Immature natural killer cell (primary cell): Measurements from ENCODE around the gene AHNAK2. TPM values are rescaled to one million over a fixed set of nuclear protein-coding genes. Genes with fewer than 3 reads are reported as not detected.
A peak's percentile ranks its signal among the peaks of the same experiment; 100 is the strongest.

ENCODE experiments used
- DNase-seq, 3 donors: peaks; one replicate each; pipeline ENCODE4 v3.0.0; 2022; ENCODE audit warnings: mixed read lengths in 1 of 3
- H3K27ac Mint-ChIP-seq, 6 donors: one replicate each; pipeline ENCODE4 v1.8.0; 2020; ENCODE audit warnings: mixed read lengths in 6 of 6, mild to moderate bottlenecking in 5 of 6, inconsistent platforms in 4 of 6, moderate library complexity in 3 of 6
- H3K27me3 Mint-ChIP-seq, 3 donors: one replicate each; pipeline ENCODE4 v1.8.0; 2020 to 2021; ENCODE audit warnings: low read depth in 3 of 3, mild to moderate bottlenecking in 3 of 3, mixed read lengths in 3 of 3, moderate library complexity in 3 of 3, inconsistent platforms in 1 of 3
- H3K36me3 Mint-ChIP-seq, 3 donors: one replicate each; pipeline ENCODE4 v1.8.0; 2020; ENCODE audit warnings: mixed read lengths in 3 of 3, inconsistent platforms in 2 of 3, mild to moderate bottlenecking in 2 of 3
- H3K4me1 Mint-ChIP-seq, 2 donors: one replicate each; pipeline ENCODE4 v1.8.0; 2020; ENCODE audit warnings: inconsistent platforms in 2 of 2, mild to moderate bottlenecking in 2 of 2, mixed read lengths in 2 of 2, moderate library complexity in 1 of 2
- H3K4me3 Mint-ChIP-seq, 5 donors: one replicate each; pipeline ENCODE4 v1.8.0; 2020; ENCODE audit warnings: mild to moderate bottlenecking in 5 of 5, mixed read lengths in 5 of 5, inconsistent platforms in 3 of 5, moderate library complexity in 3 of 5
- H3K9me3 Mint-ChIP-seq, 6 donors: one replicate each; pipeline ENCODE4 v1.8.0; 2020; ENCODE audit warnings: mild to moderate bottlenecking in 6 of 6, mixed read lengths in 6 of 6, inconsistent platforms in 4 of 6, moderate library complexity in 3 of 6
- polyA plus RNA-seq, 3 donors: library from polyadenylated mRNA; unstranded; fragments of 300-500 nt; fragmentation: Illumina TruSeq; gene quantifications; one replicate each; pipeline ENCODE4 v1.2.3, GENCODE V29; 2021

The AHNAK2 gene
- polyA plus RNA-seq, 3 donors from 2014 or later = not detected

DNA sequence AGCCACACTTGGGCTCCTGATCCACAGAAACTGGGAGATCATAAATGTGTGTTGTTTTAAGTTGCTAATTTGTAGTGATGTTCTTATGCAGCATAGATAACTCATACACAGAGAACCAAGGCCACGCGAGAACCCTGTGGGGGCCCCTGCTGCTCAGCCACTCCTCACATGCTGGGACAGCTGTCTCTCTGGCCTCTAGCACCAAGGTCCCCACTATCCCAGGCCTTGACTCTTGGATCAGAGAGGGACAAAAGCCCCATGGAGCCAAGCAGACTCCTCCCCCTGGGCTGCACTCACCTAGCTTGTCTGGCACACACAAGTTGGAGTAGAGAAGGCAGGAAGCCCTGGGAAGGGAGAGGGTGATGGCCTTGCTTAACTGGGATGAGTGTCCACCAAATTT, 42.2 kb downstream of the AHNAK2 start:
- no peaks in the 10 kb centered on the region for H3K36me3 Mint-ChIP-seq
- H3K27me3 Mint-ChIP-seq = peaks cover 1 to 6% (median 4%) of the 10 kb centered on the region in 3 donors
- no peak overlapping the region for H3K27ac Mint-ChIP-seq
- no peaks in the 10 kb centered on the region for H3K9me3 Mint-ChIP-seq
- H3K4me1 Mint-ChIP-seq = peaks cover 5 to 10% of the 10 kb centered on the region in 2 donors
- H3K4me3 Mint-ChIP-seq = no peak overlapping the region
- no peak for DNase-seq

DNA sequence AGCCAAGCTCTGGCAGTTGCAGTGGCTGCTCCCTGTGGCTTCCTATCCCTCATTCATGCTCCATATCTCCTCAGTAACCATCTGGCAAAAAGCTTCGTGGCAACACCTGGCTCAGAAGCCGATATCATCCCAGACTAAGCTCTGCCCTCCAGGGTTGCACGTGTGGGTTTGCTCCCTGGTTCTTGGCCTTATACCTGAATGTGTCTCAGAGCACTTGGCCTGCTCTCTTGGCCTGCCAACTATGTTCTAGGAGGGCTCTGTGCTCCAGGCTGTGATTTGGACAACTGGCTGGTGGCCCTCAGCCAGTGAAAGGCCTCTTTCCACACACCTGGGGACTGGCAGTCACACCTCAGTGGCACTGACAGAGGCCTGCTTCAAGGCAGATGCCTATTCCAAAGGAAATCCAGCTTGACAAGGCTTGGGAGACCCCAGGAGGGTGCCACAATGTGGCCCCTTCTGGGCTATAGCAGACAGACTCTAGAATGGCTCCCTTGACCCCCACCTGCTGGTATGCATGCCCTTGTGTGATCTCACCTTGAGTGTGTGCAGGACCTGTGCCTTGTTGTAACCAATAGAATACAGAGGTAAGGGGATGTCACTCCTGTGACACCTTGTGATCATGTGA, 43.0 kb downstream of the AHNAK2 start:
- H3K27me3 Mint-ChIP-seq = peaks cover 1 to 4% (median 3%) of the 10 kb centered on the region in 3 donors
- H3K27ac Mint-ChIP-seq = peak overlapping the region in 1 of 6 donors; percentile 53
- peaks cover 5 to 10% of the 10 kb centered on the region in 2 donors for H3K4me1 Mint-ChIP-seq
- H3K36me3 Mint-ChIP-seq = no peaks in the 10 kb centered on the region
- H3K4me3 Mint-ChIP-seq = peak overlapping the region in 3 of 5 donors; percentile 23 to 78 (median 35)
- no peak for DNase-seq
- H3K9me3 Mint-ChIP-seq = no peaks in the 10 kb centered on the region

DNA sequence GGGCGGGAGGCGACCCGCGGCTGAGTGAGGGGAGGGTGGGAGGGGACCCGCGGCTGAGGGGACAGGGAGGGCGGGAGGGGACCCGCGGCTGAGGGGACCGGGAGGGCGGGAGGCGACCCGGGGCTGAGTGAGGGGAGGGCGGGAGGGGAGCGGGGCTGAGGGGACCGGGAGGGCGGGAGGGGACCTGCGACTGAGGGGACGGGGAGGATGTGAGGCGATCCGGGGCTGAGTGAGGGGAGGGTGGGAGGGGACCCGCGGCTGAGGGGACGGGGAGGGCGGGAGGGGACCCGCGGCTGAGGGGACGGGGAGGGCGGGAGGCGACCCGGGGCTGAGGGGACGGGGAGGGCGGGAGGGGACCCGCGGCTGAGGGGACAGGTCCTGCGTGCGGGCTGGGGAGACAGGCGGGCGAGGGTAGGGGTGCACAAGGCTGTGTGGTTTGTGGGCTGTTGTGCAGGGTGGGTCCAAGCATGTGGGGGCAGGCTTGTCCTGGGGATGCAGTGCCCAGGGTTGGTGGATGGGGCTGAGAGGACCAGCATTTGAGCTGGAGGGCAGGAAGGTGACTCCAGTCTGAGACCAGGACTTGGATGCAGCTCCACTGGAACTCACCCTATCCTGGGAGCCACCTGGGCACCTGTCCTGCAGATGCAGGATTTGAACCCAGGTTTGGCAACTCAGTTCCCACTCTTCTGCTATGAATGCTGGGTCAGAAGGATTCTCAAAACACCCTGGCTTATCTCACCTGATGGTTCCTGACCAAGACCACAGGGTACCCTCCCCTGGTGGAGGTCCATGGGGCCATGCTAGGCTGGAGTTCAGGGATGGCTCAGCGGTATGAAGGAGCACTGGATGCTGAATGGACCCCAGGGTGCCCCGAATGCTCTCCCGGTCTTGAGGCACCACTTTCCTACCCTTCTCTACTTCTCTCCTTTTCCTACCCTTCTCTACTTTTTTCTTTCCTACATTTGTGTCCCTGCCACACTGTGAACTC, 44.1 kb downstream of the AHNAK2 start:
- H3K36me3 Mint-ChIP-seq = no peaks in the 10 kb centered on the region
- peak overlapping the region in 4 of 6 donors; percentile 0 to 53 (median 30) for H3K27ac Mint-ChIP-seq
- H3K27me3 Mint-ChIP-seq = peaks cover 1 to 4% (median 3%) of the 10 kb centered on the region in 3 donors
- H3K4me1 Mint-ChIP-seq = peaks cover 5 to 10% of the 10 kb centered on the region in 2 donors
- no peak for DNase-seq
- H3K9me3 Mint-ChIP-seq = no peaks in the 10 kb centered on the region
- H3K4me3 Mint-ChIP-seq = peak overlapping the region; percentile 34 to 82 (median 78)

DNA sequence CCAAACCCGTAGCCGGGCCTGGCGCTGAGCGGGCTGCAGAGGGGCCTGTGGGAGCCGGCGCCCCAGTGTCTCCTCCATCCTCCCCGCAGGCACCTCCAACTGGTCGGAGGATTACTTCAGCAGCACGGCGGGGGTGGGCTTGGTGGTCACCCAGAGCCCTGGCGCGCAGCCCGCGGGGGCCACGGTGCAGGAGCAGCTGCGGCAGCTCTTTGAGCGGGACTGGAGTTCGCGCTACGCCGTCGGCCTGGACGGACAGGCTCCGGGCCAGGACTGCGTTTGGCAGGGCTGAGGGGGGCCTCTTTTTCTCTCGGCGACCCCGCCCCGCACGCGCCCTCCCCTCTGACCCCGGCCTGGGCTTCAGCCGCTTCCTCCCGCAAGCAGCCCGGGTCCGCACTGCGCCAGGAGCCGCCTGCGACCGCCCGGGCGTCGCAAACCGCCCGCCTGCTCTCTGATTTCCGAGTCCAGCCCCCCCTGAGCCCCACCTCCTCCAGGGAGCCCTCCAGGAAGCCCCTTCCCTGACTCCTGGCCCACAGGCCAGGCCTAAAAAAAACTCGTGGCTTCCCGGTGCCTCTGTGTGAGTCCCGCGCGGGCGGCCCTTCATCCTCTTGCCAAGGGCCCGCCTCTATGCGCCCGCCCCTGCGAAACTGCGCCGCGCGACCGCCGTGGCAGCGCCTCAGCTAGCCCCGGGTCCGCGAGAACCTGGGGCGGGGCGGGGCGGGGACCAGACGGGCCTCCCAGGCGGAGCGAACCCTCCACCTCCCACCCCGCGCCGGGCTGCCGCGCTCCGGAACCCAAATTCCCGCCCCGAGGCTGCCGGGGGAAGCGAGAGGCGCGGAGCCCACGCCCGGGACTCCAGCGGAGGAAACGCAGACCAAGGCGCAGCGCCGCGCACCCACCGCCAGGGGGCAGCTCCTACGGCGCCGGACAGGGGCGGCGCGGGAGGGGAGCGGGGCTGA, 45.2 kb downstream of the AHNAK2 start:
- Mint-ChIP-seq H3K4me1 (peaks cover 5 to 10% of the 10 kb centered on the region in 2 donors), H3K27me3 (peaks cover 1 to 4% (median 3%) of the 10 kb centered on the region in 3 donors), H3K27ac (no peak overlapping the region), H3K9me3 (no peaks in the 10 kb centered on the region), H3K36me3 (no peaks in the 10 kb centered on the region), H3K4me3 (peak overlapping the region; percentile 48 to 66 (median 57))
- DNase-seq = peak; percentile 72 to 76 (median 76)

DNA sequence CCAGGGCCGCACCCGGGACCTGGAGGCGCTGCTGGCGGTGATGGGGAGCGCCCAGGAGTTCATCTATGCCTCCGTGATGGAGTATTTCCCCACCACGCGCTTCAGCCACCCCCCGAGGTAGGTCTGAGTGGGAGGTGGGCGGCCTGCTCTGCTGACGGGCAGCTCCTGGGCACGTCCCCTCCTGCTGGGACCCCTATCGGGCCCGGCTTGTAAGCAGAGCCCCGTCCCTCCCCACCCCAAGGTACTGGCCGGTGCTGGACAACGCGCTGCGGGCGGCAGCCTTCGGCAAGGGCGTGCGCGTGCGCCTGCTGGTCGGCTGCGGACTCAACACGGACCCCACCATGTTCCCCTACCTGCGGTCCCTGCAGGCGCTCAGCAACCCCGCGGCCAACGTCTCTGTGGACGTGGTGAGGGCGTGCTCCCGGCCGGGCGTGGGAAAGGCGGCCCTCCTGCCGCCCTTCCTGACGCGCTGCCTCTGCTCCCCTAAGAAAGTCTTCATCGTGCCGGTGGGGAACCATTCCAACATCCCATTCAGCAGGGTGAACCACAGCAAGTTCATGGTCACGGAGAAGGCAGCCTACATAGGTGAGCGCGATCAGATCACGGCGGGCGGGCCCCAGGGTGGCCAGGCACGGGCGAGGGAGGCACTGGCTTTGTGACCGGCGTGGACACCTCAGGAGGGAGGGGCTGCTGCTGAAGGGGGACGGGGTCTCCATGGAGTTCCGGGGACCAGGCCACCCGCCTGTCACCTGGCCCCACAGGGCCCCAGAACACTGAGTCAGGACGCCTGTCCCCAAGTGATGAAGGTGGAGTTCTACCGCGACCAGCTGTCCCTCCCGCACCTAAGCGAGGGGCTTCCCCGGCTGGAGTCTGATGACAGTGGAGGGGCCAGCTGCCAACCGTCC, 46.2 kb downstream of the AHNAK2 start:
- DNase-seq = no peak
- H3K27ac Mint-ChIP-seq = no peak overlapping the region

DNA sequence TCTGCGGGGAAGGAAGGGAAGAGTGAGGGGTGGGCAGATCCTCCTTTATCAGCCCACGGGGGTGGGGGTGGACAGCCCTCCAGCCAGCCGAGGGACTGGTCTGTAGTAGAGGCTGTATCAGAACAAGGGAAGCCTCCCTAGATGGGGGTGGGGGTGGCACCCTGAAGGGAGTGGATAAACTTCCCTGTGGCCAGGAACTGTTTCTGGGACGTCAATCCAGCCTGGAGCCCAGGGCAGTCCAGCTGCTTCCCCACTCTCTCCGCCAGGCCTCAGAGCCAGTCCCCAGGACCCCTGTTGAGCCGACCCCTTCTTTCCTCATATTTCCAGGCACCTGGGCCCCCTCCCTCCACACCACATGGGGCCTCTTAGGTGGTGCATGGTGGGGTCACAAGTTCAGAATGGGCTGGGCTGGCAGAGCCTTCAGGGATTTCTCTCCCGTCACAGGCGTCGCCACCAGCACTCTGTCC, 46.8 kb downstream of the AHNAK2 start:
- peaks cover 0 to 4% (median 0%) of the 10 kb centered on the region in 3 donors for H3K27me3 Mint-ChIP-seq
- no peak for DNase-seq
- no peak overlapping the region for H3K27ac Mint-ChIP-seq
- no peaks in the 10 kb centered on the region for H3K9me3 Mint-ChIP-seq
- peaks cover 5 to 10% of the 10 kb centered on the region in 2 donors for H3K4me1 Mint-ChIP-seq
- no peaks in the 10 kb centered on the region for H3K36me3 Mint-ChIP-seq
- no peak overlapping the region for H3K4me3 Mint-ChIP-seq

More for the DNA sequence above, 46.2 kb downstream of the AHNAK2 start:
- Mint-ChIP-seq H3K4me3 (peak overlapping the region in 4 of 5 donors; percentile 30 to 64 (median 48)), H3K9me3 (no peaks in the 10 kb centered on the region), H3K36me3 (no peaks in the 10 kb centered on the region), H3K4me1 (peaks cover 5 to 10% of the 10 kb centered on the region in 2 donors), H3K27me3 (peaks cover 1 to 4% (median 3%) of the 10 kb centered on the region in 3 donors)

DNA sequence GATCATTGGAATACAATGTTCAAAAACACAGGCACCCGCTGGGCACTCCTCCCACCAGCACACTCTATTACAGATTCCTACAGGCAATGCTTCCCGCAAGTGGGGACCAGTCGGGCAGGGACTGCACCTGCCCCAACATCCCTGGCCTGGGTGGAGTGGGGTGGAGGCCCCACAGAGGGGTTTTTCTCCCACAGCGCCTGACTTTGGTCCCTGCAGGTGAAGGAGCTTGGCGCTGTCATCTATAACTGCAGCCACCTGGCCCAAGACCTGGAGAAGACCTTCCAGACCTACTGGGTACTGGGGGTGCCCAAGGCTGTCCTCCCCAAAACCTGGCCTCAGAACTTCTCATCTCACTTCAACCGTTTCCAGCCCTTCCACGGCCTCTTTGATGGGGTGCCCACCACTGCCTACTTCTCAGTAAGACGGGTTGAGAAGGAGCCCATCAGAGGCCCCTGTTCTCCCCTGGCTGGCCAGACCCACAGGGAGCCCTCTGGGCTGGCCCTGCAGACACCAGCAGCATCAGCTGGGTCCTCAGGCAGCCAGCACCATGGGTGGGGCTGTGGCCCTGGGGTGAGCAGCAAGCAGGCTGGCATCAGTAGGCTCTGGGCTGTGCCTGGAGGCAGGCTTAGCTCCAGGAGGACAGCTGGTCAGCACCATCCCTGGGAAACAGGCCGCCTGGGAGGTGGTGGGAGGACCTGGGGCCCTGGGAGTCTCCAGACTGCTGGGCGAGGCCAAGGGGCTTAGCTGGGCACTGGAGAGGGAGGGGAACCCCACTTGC, 47.5 kb downstream of the AHNAK2 start:
- Mint-ChIP-seq H3K36me3 (no peaks in the 10 kb centered on the region), H3K27me3 (peaks cover 0 to 4% (median 0%) of the 10 kb centered on the region in 3 donors), H3K4me1 (peaks cover 5 to 10% of the 10 kb centered on the region in 2 donors), H3K27ac (no peak overlapping the region), H3K9me3 (no peaks in the 10 kb centered on the region), H3K4me3 (peak overlapping the region in 1 of 5 donors; percentile 12)
- no peak for DNase-seq

DNA sequence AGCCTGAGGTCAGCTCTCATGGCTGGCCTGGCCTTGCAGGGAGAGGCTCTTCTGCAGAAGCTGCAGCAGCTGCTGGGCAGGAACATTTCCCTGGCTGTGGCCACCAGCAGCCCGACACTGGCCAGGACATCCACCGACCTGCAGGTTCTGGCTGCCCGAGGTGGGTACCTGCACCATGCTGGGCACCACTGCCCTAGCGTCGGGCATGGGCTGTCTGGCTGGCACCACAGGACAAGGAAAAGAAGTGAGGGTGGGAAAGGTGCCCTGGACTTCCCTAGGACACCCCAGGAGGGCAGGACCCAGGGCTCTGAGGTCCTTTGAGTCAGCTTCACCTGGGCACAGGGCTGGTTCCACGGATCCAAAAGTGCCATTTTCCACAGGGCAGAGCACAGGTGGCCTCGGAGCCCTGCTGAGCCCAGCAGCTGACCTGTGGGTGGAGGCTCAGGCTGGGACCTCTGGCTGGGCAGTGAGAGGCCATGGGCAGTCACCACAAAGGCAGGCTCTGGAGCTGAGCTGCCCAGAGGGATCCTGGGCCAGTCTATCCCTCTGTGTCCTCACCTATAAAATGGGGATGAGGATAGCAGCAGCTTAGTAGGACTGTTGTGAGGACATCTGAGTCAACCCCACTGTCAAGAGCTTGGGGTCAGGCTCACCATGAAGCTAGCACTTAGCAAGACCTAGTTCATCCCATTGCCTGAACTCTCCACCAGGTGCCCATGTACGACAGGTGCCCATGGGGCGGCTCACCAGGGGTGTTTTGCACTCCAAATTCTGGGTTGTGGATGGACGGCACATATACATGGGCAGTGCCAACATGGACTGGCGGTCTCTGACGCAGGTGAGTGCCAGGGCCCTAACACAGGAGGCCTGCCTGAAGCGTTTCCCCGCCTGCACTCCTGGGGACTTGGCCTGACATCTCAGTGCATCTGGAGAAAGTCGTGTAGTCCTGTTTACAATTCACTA, 48.6 kb downstream of the AHNAK2 start:
- Mint-ChIP-seq H3K27me3 (peaks cover 0 to 2% (median 0%) of the 10 kb centered on the region in 3 donors), H3K9me3 (no peaks in the 10 kb centered on the region), H3K4me1 (peaks cover 1 to 3% of the 10 kb centered on the region in 2 donors), H3K36me3 (no peaks in the 10 kb centered on the region), H3K4me3 (no peak overlapping the region), H3K27ac (peak overlapping the region in 1 of 6 donors; percentile 62)
- no peak for DNase-seq

DNA sequence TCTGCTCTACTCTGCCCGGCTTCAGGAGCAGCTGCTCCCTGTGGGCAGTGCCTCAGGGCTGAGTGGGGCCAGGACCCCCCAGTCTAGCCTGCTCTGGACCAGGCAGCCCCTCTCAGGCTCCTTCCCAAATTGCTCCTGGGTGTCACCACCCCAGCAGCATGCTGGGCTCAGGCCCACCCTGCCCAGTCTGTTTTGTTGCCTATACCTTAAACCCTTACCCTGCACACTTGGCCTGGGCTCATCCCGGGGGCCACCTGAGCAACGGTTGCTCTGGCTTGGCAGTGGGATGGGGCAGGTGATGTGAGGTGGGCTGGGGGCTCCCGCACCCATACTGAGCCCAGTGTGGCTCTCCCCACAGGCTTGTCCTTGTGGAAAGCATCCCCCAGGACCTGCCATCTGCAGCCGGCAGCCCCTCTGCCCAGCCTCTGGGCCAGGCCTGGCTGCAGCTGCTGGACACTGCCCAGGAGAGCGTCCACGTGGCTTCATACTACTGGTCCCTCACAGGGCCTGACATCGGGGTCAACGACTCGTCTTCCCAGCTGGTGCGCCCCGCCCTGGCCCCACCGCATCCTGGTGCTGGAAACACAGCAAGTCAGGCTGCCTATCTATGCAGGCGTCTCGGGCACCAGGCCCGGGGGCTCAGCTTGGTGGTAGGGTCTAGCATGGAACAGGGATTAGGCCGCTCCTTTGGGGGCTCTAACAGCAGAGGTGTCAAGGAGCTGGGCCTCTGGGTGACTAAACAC, 49.6 kb downstream of the AHNAK2 start:
- H3K9me3 Mint-ChIP-seq = no peaks in the 10 kb centered on the region
- no peak overlapping the region for H3K27ac Mint-ChIP-seq
- no peaks in the 10 kb centered on the region for H3K36me3 Mint-ChIP-seq
- no peak for DNase-seq
- no peak overlapping the region for H3K4me3 Mint-ChIP-seq
- H3K27me3 Mint-ChIP-seq = no peaks in the 10 kb centered on the region
- H3K4me1 Mint-ChIP-seq = no peaks in the 10 kb centered on the region

DNA sequence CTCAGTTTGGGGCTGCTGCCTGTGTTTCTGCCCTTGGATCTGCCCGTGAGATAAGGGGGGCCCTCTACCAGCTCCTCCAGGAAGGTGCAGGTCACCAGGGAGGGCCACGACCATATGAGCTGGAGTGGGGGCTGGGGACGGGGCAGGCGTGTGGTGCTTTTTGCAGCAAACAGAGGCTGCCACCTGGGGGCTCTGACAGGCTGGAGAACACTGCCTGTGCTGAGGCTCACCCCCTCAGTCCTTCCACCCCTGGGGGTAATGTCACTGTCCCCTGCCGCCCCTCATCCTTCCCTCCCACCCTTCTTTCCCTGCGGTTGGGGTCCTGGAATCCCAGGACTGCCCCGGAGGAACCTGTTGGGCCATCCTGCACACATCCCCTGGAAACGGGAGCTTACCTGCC, 50.3 kb downstream of the AHNAK2 start:
- Mint-ChIP-seq H3K4me3 (no peak overlapping the region), H3K9me3 (no peaks in the 10 kb centered on the region), H3K4me1 (no peaks in the 10 kb centered on the region), H3K27ac (no peak overlapping the region), H3K36me3 (no peaks in the 10 kb centered on the region), H3K27me3 (no peaks in the 10 kb centered on the region)
- no peak for DNase-seq
